KOPT-K1 (cell line): ENCODE data around the gene FGD2.

Source experiments
- H3K27ac ChIP-seq: fragments of 200-600 bp; sonication (generic); 2 replicates; pipeline ENCODE4 v1.5.1; 2016; ENCODE audit warnings: antibody characterized with exemption, mild to moderate bottlenecking, low read depth, low read length; ENCODE audit not compliant: poor library complexity, severe bottlenecking
- H3K36me3 ChIP-seq: fragments of 200-600 bp; sonication (generic); 2 replicates; pipeline ENCODE4 v1.5.1; 2017; ENCODE audit warnings: antibody characterized with exemption, mild to moderate bottlenecking, low read length, moderate library complexity; ENCODE audit not compliant: insufficient read depth
- H3K9me3 ChIP-seq: fragments of 200-600 bp; sonication (generic); 2 replicates; pipeline ENCODE4 v1.5.1; 2017; ENCODE audit warnings: antibody characterized with exemption, low read length, mild to moderate bottlenecking; ENCODE audit not compliant: insufficient read depth, poor library complexity, severe bottlenecking

Gene FGD2

DNA sequence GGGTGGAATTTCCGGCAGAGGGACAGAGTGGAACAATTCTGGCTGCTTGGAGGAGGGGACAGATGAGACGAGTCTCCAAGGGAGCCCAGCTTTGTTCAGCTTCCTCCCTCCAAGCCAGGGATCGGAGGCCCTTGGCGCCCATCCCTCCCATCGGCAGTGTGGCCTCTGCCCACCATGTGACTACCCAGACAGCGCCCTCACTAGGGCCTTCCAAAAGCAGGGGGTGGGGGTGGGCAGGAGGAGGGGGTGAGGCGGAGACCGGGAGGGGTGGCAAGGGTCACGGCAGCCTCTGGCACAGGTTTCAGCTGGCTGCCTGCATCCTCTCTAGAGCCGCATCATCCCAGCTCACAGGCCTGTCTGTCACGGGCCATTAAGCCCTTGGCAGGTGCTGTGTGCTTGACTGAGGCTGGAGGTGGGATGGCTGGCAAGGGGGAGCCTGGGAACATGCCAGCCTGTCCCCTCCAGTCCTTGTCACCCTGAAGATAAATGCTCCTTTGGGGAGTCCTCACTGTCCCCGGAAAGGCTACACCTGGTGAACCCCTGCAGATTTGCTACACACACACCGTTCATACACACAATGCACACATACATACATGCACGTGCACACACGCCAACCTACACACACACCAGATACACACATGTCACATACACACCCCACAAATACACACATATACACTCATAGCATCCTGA is 6.2 kb upstream of the FGD2 start:
- Histone ChIP-seq H3K36me3 (no peaks in the 10 kb centered on the region), H3K9me3 (no peaks in the 10 kb centered on the region), H3K27ac (no peak overlapping the region)

GRCh38 chr6:36999751-37000125 is 5.7 kb upstream of the FGD2 start:
- Histone ChIP-seq H3K27ac (no peak overlapping the region), H3K9me3 (no peaks in the 10 kb centered on the region), H3K36me3 (no peaks in the 10 kb centered on the region)

DNA sequence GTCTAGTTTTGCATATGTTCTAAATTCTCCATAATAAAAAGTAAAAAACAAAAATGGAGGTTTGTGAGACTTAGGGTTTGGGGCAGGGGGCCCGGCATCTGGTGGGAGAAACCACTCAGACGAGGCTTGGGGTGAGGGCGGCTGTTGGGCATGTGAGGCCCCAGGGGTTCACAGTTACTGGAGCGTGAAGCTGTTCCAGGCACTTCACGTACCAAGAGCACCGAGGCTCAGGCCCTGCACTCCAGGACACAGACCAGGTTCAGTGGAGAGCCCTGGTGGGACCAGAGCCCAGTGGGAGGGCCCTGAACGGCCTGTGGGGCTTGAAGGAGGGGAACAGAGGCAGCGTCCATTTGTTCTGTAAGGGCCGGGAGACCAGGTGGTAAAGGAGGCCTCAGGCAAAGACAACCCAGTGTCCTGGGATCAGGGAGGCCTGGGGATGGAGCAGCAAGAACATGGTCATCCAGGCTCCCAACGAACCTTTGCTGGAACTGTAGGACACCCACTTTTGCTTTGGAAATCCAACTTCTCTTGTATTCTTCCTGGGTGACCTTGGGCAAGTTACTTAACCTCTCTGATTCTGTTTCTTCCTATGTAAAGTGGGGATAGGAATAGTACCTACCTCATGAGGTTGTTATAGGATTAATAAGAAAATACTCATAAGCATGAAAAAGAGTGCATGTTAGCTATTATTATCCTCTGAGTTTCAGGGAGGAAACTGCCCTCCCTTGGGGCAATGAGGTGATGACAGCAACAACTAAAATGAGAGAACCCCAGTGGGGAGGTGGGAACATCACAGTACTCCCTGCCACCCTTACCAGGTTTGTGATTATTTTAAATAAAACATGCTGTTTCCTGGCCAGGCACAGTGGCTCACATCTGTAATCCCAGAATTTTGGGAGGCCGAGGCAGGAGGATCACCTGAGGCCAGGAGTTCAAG is 1.1 kb upstream of the FGD2 start:
- no peaks in the 10 kb centered on the region for H3K9me3 ChIP-seq
- H3K36me3 ChIP-seq = no peaks in the 10 kb centered on the region
- no peak overlapping the region for H3K27ac ChIP-seq

DNA sequence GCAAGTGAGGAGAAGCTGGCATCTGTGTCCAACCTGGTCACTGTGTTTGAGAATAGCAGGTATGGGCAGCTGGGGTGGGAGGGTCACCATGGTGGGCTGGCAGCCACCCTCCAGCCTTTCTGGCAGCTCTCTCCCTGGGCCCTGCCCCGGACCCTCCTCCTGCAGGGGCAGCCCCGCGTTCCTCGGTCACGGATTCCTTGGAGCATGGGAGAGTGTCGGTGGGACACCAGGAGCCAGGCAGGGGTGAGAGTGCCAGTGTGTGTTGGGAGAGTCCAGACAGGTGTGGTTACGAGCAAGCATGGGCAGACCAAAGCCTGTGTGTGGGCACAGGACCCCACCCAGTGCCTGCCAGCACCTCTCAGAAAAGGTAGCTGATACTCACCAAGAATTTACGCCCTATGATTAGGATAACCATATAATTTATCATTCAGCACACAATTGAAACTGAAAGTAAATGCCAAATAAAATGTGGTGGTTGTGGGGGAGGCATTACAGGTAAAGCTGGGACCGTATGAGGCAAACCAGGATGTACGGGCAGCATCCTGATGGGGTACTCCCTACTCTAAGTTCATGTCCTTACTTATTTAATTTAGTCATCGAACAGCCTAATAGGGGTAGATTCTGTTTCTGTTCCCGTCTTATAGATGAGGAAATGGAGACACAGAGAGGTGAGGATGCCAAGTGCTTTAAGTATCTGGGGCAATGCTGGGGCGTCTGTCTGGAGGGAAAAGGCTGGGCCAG is 542 bp downstream of the FGD2 start:
- Histone ChIP-seq H3K9me3 (no peaks in the 10 kb centered on the region), H3K36me3 (no peaks in the 10 kb centered on the region), H3K27ac (peak overlapping the region; percentile 38)

GRCh38 chr6:37006793-37007339 is 1.4 kb downstream of the FGD2 start:
- H3K9me3 ChIP-seq = no peaks in the 10 kb centered on the region
- H3K27ac ChIP-seq = no peak overlapping the region
- no peaks in the 10 kb centered on the region for H3K36me3 ChIP-seq

DNA sequence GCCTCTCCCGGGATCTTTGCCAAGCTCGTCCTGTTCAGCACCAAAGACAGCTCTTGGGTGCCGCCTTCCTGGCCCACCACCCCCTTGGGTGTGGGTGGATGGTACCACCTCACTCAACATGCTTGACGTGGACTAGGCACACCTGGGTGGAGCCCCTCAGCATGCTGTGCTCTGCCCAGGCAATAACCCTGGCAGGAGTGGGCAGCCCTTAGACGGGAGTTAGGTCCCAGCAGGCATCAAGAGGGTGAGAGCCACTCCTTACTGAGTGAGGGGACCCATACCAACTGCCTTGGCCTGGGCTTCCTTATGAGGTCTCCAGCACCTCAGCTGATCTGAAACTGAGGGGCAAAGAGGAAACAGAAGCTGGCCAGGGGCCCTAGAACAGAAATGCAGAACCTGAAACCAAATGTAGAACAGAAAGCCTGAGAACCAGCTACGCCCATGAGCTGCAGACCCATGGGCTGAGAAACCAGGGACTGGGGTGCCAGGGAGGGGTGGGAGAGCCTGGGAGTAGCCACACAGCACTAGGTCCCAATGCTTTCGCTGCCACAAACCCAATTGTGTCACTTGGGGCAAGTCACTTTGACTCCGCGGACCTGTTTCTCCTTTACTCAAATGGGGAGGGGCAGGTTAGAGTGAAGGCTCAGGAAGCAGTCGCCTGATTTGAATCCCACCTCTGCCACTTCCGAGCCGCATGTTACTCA is 2.0 kb downstream of the FGD2 start:
- H3K27ac ChIP-seq = no peak overlapping the region
- no peaks in the 10 kb centered on the region for H3K36me3 ChIP-seq
- H3K9me3 ChIP-seq = no peaks in the 10 kb centered on the region

- Histone ChIP-seq H3K27ac (no peak overlapping the region), H3K9me3 (no peaks in the 10 kb centered on the region), H3K36me3 (no peaks in the 10 kb centered on the region)
Measured at GRCh38 chr6:37008484-37009465, 3.3 kb downstream of the FGD2 start.

DNA sequence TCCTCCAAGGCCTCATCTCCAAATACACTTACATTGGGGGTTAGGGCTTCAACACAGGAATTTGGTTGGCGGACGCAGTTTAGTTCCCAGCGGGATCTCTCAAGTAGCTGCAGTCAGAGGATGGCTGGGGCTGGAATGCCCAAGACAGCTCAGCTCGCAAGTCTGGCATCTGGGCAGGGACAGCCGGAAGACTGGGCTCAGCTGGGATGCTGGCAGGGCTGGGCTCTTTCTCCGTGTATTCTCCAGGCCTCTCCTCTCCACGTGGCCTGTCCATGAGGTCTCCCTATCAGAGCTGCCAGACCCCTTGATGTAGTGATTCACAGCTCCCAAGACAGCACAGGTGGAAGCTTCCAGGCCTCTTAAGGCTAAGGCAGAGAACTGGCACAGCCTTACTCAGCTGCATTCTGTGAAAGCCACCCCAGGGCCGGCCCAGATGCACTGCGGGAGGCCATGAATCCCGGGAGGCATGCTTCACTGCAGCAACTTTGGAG is 5.0 kb downstream of the FGD2 start:
- no peaks in the 10 kb centered on the region for H3K36me3 ChIP-seq
- H3K27ac ChIP-seq = no peak overlapping the region
- no peaks in the 10 kb centered on the region for H3K9me3 ChIP-seq

GRCh38 chr6:37011656-37012378 is 6.4 kb downstream of the FGD2 start:
- no peaks in the 10 kb centered on the region for H3K36me3 ChIP-seq
- H3K9me3 ChIP-seq = no peaks in the 10 kb centered on the region
- H3K27ac ChIP-seq = no peak overlapping the region

DNA sequence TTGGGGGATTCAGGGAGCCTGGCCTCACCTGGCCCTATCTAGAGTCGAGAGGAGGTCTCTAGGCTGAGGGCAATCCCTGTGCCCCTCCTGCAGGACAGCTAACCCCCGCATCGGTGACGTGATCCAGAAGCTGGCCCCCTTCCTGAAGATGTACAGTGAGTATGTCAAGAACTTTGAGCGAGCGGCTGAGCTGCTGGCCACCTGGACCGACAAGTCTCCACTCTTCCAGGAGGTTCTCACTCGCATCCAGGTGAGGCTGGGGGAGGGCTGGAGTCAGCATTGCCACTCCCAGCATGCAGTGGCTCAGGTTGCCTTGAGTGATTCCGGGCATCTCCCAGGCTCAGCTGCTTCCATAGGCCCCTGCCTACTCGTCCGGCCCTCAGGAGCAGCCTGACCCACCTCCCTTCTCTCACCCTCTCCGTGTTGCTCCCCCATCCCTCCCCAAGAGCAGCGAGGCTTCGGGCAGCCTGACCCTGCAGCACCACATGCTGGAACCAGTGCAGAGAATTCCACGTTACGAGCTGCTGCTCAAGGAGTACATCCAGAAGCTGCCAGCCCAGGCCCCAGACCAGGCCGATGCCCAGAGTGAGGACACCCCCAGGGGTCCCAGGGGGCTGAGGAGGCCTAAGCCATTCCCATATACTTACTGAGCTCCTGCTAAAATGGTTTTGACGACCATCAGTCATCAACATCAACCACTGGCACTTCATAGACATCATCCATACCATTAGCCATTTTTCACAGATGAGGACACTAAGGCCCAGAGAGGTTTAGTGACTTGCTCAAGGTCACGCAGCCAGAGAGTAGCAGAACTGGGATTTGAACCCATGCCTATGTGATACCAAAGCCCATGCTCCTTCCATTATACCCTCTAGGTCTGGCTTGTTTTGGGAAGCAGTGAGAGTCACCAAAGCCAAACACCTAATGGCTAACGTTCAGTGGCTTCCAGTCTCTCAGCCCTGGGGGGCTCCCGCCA is 8.3 kb downstream of the FGD2 start:
- H3K27ac ChIP-seq = no peak overlapping the region
- H3K9me3 ChIP-seq = no peaks in the 10 kb centered on the region
- no peaks in the 10 kb centered on the region for H3K36me3 ChIP-seq

DNA sequence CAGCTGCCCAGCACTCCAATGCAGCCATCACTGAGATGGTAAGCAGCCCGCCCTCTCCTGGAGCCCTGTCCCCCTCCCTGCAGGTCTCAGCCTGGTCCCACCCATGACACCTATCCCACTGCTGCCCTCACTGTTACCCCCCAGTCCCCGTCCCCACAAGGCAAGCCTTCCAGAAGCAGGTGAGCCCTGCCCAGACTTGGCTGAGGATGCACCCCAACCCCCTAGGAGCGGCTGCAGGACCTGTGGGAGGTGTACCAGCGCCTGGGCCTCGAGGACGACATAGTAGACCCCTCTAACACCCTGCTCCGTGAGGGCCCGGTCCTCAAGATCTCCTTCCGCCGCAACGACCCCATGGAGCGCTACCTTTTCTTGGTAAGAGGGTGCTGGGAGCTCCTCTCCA is 9.2 kb downstream of the FGD2 start:
- no peak overlapping the region for H3K27ac ChIP-seq
- H3K36me3 ChIP-seq = no peaks in the 10 kb centered on the region
- no peaks in the 10 kb centered on the region for H3K9me3 ChIP-seq

DNA sequence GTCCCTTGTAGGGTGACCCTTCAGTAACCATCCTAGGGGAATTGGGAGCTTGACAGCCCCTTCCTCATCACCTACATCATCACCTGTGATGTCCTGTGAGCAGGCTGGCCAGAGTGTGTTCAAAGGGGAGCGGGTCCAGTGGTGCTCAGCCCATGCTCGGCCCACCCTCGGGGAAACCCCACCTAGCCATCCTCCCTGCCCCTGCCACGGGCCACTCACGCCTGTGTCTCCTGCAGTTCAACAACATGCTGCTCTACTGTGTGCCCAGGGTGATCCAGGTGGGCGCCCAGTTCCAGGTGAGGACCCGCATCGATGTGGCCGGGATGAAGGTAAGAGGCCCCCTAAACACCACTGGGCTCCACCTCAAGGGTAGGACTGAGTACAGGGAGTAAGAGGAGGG is 10.1 kb downstream of the FGD2 start:
- Histone ChIP-seq H3K9me3 (no peaks in the 10 kb centered on the region), H3K36me3 (no peaks in the 10 kb centered on the region), H3K27ac (no peak overlapping the region)
